GM12891 (cell line): Measurements from ENCODE around the gene SLC49A3.
A peak's percentile ranks its signal among the peaks of the same experiment; 100 is the strongest.

Source experiments
- DNase-seq: peaks from one replicate; pipeline ENCODE4 v3.0.0; 2011; ENCODE audit warnings: low spot score; ENCODE audit not compliant: insufficient read length
- FAIRE-seq: peaks from 2 replicates; lab custom pipeline; 2011; peaks lifted over from hg19 to GRCh38; lab: Jason Lieb, UNC
- PAX5 ChIP-seq: IDR thresholded peaks from 2 replicates; pipeline ENCODE4 v1.6.1; 2011; ENCODE audit warnings: low read length, moderate library complexity, mild to moderate bottlenecking; ENCODE audit not compliant: insufficient read depth, severe bottlenecking
- POLR2A ChIP-seq: IDR thresholded peaks from 2 replicates; pipeline ENCODE4 v1.6.1; 2011; ENCODE audit warnings: low read depth, low read length, control low read depth
- POLR2AphosphoS5 ChIP-seq: IDR thresholded peaks from 2 replicates; pipeline ENCODE4 v1.6.1; 2011; ENCODE audit warnings: low read depth, low read length, control low read depth
- POU2F2 ChIP-seq: IDR thresholded peaks from 2 replicates; pipeline ENCODE4 v1.6.1; 2011; ENCODE audit warnings: low read depth, mild to moderate bottlenecking, control low read depth, low read length, moderate library complexity
- SPI1 ChIP-seq: IDR thresholded peaks from 2 replicates; pipeline ENCODE4 v1.6.1; 2011; ENCODE audit warnings: low read depth, low read length, control low read depth
- TAF1 ChIP-seq: IDR thresholded peaks from 2 replicates; pipeline ENCODE4 v1.6.1; 2011; ENCODE audit warnings: low read depth, low read length, control low read depth

SLC49A3 gene

GRCh38 chr4:665751-666435 is 23.1 kb downstream of the SLC49A3 start:
- FAIRE-seq = no peak
- TF ChIP-seq TAF1 = no peak
- no peak for TF ChIP-seq POU2F2
- TF ChIP-seq POLR2A = no peak
- TF ChIP-seq POLR2AphosphoS5 = no peak
- TF ChIP-seq PAX5 = no peak
- no peak for TF ChIP-seq SPI1
- no peak for DNase-seq

DNA sequence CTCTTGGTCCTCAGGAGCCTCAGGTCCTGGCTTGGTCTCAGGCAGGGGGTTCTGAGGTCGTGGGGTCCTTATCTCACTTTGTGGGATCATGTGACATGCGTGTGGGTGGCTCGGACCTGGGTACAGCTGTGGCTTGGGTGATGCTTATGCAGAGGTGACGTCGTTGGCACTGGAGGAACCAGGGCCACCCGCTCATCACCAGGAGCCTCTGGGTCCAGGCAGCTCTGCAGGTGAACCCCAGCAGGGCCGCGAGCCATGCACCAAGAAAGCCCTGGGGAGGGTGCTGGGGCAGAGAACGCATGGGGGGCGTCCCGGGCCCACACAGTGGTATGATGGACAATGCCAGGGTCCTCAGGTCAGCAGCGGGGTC is 23.6 kb downstream of the SLC49A3 start:
- FAIRE-seq (no peak), DNase-seq (no peak)

GRCh38 chr4:664713-665231 is 24.2 kb downstream of the SLC49A3 start:
- DNase-seq (no peak), FAIRE-seq (no peak)
- TF ChIP-seq POLR2A = no peak
- no peak for TF ChIP-seq TAF1

More for the DNA sequence above, 23.6 kb downstream of the SLC49A3 start:
- TF ChIP-seq POLR2A (no peak), SPI1 (no peak), PAX5 (no peak), POLR2AphosphoS5 (no peak), POU2F2 (no peak), TAF1 (no peak)

DNA sequence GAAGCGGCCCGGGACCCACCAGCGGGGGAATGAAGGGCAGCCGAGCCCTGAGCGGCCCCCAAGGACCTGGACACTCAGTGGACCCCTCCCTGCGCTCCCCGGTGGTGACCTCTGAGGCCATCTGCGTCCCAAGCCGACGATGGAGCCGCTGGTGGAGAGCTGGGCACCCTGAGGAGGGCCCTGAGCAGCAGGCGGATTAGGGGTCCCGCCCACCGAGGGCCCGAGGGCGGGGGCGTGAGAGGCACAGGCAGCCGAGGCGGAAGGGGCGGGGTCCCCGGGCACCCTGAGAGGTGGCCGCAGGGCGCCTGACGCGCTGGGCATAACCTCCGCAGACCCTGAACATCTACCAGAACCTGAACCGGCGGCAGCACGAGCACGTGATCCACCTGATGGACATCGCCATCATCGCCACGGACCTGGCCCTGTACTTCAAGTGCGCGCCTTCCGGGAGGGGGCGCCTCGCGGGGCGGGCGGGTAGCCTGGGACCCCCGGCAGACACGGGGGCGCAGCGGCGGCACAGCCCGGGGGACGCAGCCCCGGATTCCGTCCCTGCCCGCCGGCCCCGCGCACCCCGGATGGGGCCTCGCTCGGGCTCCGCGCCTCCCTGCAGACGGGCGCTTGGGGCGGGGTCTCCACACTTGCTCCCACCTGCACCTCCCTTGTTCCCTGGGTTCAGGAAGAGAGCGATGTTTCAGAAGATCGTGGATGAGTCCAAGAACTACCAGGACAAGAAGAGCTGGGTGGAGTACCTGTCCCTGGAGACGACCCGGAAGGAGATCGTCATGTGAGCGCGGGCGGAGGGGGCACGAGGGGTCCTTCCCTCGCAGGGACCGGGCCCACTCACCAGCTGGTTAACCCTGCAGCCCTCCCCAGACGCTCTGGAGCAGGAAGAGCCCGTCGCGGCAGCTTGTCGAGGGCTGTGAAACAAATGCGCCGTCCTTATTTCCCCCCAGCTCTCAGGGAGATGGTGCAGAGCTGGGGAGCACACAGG is 25.2 kb downstream of the SLC49A3 start:
- TF ChIP-seq POLR2A = no peak; the same call in 1 of the 2 replicates
- TF ChIP-seq TAF1 = no peak
- TF ChIP-seq POLR2AphosphoS5 = 0 out of 2 replicates have a peak, but pooled peaks have one; percentile 20
- TF ChIP-seq PAX5 = no peak
- 0 out of 2 replicates have a peak, but pooled peaks have one; percentile 24 for TF ChIP-seq POU2F2
- peak; percentile 90 for FAIRE-seq
- DNase-seq = peak; percentile 91

DNA sequence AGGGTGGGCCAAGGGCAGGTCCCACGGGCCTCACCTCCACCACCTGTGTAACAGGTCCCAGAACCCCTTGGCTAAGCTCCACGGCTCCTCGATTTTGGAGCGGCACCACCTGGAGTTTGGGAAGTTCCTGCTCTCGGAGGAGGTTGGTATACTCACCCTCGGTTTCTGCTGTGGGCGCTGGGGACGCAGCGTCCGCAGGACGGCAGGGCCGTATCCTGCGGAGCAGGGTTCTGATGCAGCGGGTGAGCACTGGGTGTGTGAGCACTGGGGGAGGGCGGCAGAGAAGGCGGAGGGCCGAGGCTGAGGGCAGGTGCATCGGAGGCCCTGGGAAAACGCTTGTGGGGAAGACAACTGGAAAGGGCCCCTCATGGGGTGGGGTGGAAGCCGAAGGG is 25.9 kb downstream of the SLC49A3 start:
- FAIRE-seq = no peak
- DNase-seq = no peak
- TF ChIP-seq SPI1 = no peak
- no peak for TF ChIP-seq TAF1
- no peak for TF ChIP-seq POLR2AphosphoS5
- no peak for TF ChIP-seq PAX5
- TF ChIP-seq POU2F2 = no peak
- no peak for TF ChIP-seq POLR2A

- FAIRE-seq (no peak), DNase-seq (no peak)
- TF ChIP-seq PAX5 (no peak), POLR2A (no peak), POLR2AphosphoS5 (no peak), SPI1 (no peak), POU2F2 (no peak), TAF1 (no peak)
Observed at GRCh38 chr4:661881-662761, 26.8 kb downstream of the SLC49A3 start.

DNA sequence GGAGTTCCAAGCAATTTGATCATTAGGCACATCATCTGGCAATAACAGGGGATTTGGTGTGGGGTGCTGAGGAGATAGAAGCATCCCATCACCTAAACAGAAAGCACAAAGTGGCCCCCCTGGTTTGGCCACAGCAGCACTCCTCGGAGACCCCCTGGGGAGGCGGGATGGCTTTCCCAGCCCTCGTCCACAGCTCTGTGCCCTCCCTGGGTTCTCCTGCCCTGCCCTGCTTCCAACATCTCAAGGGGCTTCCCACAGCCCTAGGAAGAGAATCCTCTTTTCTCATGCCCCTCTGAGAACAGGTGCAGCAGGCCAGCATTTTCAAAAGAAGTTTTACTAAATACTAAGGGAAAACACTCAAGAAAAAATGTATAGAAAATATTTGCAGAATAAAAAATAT is 27.7 kb downstream of the SLC49A3 start:
- no peak for FAIRE-seq
- TF ChIP-seq POU2F2 = no peak
- no peak for TF ChIP-seq POLR2A
- TF ChIP-seq TAF1 = no peak
- TF ChIP-seq POLR2AphosphoS5 = no peak
- TF ChIP-seq PAX5 = no peak
- no peak for TF ChIP-seq SPI1
- no peak for DNase-seq

- FAIRE-seq = no peak
- TF ChIP-seq POU2F2 (no peak), POLR2AphosphoS5 (no peak), SPI1 (no peak), TAF1 (no peak), PAX5 (no peak), POLR2A (no peak)
- no peak for DNase-seq
Observed at GRCh38 chr4:660401-660800, 28.6 kb downstream of the SLC49A3 start.

DNA sequence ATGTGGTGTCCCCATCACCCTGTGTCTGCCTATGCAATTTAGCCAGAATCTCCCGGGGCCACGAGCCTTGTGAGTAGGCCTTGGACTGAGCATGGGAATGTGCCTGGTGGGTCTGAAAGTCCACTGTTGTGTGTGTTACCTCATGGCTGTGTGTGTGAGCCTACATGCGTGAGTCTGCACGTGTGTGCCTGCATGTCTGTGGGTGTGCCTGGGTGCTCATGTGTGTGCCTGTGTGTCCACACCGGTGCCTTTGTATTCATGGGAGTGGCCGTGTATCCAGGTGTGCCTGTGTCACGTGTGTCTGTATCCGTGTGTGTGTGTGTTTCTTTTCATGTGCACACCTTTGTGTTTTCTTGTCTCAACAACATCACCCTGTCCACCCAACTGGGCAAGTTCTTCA is 29.1 kb downstream of the SLC49A3 start:
- DNase-seq = no peak
- FAIRE-seq = no peak
- TF ChIP-seq TAF1 (no peak), POLR2AphosphoS5 (no peak)
